GM12865 (cell line): Measurements from ENCODE around the gene FAAP100.

Experiments
- DNase-seq: peaks from one replicate; pipeline ENCODE4 v3.0.0; 2010; ENCODE audit warnings: low read depth
- H3K4me3 ChIP-seq: 2 replicates; pipeline ENCODE4 v1.5.1; 2011; ENCODE audit warnings: mild to moderate bottlenecking, low read depth, low read length, control low read depth
- CTCF ChIP-seq: IDR thresholded peaks from 2 replicates; pipeline ENCODE4 v1.5.1; 2011; ENCODE audit warnings: low read length, control low read depth, low read depth, inconsistent platforms; ENCODE audit not compliant: insufficient read depth; ENCODE audit errors: missing control alignments

The FAAP100 gene

GRCh38 chr17:81539571-81539900 lies 12.6 kb downstream of the FAAP100 start:
- TF ChIP-seq CTCF, result no peak
- no peak for DNase-seq
- H3K4me3 ChIP-seq, result no peak overlapping the region

- DNase-seq, result no peak
- no peak overlapping the region for H3K4me3 ChIP-seq
- TF ChIP-seq CTCF, result no peak
These were observed 13.2 kb downstream of the FAAP100 start for GRCh38 chr17:81538651-81539570.

GRCh38 chr17:81537856-81538555 lies 14.1 kb downstream of the FAAP100 start:
- no peak for TF ChIP-seq CTCF
- H3K4me3 ChIP-seq, result no peak overlapping the region
- DNase-seq, result no peak

GRCh38 chr17:81537343-81537855 lies 14.8 kb downstream of the FAAP100 start:
- DNase-seq, result peak; percentile 58
- TF ChIP-seq CTCF, result peak; percentile 71
- H3K4me3 ChIP-seq, result no peak overlapping the region

GRCh38 chr17:81536299-81537290 lies 15.6 kb downstream of the FAAP100 start:
- TF ChIP-seq CTCF, result no peak
- no peak overlapping the region for H3K4me3 ChIP-seq
- no peak for DNase-seq
